ENCODE data around the gene FIGN. TPM values are rescaled to one million over a fixed set of nuclear protein-coding genes. Genes with fewer than 3 reads are reported as not detected.

Gene FIGN
- total RNA-seq, 1 donor from 2014 or later, result 0.79 TPM

DNA sequence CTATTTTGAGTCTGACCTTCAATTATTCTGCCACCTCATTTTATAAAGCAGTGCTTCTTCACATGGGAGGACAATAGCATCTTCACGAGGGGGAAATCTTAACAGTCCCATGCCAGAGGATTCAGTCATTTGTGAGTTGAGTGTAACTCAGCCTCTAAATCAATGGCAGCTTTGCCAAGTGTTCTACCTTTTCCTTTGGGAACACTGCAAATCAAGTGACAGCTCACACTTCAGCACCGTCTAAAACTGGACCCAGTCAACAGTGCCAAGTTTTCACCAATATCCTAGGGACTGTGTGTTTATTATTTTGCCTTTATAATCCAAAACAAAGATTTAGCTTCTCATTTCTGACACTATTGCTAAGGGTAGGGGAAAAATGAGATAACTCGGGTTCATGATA lies 133.6 kb downstream of the FIGN start:
- no peak for FAIRE-seq

DNA sequence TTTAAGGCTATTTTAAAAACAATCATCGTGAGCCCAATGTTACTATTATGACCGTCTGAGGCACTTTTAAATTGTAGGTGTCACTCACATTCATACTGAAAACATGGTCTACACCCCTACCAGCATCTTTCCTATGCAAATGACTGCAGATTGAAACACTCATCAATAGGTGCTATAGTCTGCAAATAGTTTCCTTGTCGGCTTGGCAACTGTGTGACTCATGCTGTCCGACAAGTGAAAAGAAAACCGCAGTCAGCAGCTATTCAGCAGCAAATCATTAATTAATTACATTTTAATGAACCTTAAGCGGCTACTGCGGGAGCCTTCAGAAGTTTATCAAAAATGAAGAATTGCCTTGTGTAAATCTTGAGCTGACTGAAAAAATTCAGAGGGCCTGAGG lies 134.4 kb downstream of the FIGN start:
- H3K27me3 ChIP-seq (ENCODE audit: control insufficient read depth, insufficient read depth, low read length), result no peaks in the 10 kb centered on the region
- H3K36me3 ChIP-seq (ENCODE audit: control insufficient read depth, insufficient read depth, low read length), result no peaks in the 10 kb centered on the region
- DNase-seq (ENCODE audit: low read depth), result peak; percentile 35
- no peak for FAIRE-seq
- TF ChIP-seq, protein P1, sequence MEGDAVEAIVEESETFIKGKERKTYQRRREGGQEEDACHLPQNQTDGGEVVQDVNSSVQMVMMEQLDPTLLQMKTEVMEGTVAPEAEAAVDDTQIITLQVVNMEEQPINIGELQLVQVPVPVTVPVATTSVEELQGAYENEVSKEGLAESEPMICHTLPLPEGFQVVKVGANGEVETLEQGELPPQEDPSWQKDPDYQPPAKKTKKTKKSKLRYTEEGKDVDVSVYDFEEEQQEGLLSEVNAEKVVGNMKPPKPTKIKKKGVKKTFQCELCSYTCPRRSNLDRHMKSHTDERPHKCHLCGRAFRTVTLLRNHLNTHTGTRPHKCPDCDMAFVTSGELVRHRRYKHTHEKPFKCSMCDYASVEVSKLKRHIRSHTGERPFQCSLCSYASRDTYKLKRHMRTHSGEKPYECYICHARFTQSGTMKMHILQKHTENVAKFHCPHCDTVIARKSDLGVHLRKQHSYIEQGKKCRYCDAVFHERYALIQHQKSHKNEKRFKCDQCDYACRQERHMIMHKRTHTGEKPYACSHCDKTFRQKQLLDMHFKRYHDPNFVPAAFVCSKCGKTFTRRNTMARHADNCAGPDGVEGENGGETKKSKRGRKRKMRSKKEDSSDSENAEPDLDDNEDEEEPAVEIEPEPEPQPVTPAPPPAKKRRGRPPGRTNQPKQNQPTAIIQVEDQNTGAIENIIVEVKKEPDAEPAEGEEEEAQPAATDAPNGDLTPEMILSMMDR (IDR thresholded peaks at IDR 0.05; ENCODE audit: insufficient read depth, low read length, severe bottlenecking), result no peak
- no peak overlapping the region for H3K4me3 ChIP-seq (ENCODE audit: low read depth, low read length)

More for the DNA sequence above, 133.6 kb downstream of the FIGN start:
- H3K27me3 ChIP-seq (ENCODE audit: control insufficient read depth, insufficient read depth, low read length), result no peaks in the 10 kb centered on the region
- no peak overlapping the region for H3K4me3 ChIP-seq (ENCODE audit: low read depth, low read length)
- no peak for DNase-seq (ENCODE audit: low read depth)
- TF ChIP-seq, protein P1 (IDR thresholded peaks at IDR 0.05; ENCODE audit: insufficient read depth, low read length, severe bottlenecking), result no peak
- H3K36me3 ChIP-seq (ENCODE audit: control insufficient read depth, insufficient read depth, low read length), result no peaks in the 10 kb centered on the region

DNA sequence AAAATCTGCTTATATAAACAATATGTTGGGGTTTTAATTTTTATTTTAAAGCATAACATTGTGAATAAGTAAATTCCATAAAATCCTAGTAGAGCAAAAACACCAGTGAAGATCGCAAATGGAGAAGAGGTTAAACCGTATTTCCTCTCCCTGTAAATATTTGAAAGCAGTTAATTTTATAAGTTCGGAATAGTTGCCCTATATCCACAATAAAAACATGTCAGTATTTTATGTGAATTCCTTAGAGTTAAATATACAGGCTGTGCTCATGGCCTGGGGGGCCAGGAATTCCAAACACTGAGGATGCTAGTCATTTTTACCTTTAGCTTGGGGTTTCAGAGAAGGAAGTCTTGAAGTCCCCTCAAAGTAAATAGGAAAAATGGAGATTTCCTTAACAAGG lies 135.0 kb downstream of the FIGN start:
- FAIRE-seq, result no peak
- TF ChIP-seq, protein P1 (IDR thresholded peaks at IDR 0.05; ENCODE audit: insufficient read depth, low read length, severe bottlenecking), result no peak

DNA sequence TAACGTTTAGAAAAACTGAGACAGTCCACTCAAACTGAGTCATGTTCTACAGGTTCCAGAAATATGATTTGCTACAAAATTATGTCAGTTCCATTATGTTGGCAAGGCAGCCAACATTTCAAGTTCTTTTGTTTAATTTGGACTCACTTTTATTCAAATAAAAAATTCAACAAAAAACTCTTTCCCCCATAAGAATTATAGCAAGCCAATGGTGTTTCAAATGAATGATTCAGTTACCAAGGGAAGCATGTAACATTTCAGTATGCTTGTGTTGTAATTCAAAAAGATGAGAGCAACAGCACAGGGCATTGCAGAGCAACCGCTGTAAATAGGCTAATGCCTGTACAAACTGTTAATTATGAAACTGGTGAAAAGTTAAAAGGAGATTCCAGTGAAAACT lies 140.8 kb downstream of the FIGN start:
- no peak overlapping the region for H3K4me3 ChIP-seq (ENCODE audit: low read depth, low read length)
- no peaks in the 10 kb centered on the region for H3K36me3 ChIP-seq (ENCODE audit: control insufficient read depth, insufficient read depth, low read length)
- DNase-seq (ENCODE audit: low read depth), result no peak
- no peak for FAIRE-seq
- TF ChIP-seq, protein P1 (IDR thresholded peaks at IDR 0.05; ENCODE audit: insufficient read depth, low read length, severe bottlenecking), result no peak
- H3K27me3 ChIP-seq (ENCODE audit: control insufficient read depth, insufficient read depth, low read length), result no peaks in the 10 kb centered on the region

More for the DNA sequence above, 135.0 kb downstream of the FIGN start:
- DNase-seq (ENCODE audit: low read depth), result no peak
- no peaks in the 10 kb centered on the region for H3K36me3 ChIP-seq (ENCODE audit: control insufficient read depth, insufficient read depth, low read length)
- H3K27me3 ChIP-seq (ENCODE audit: control insufficient read depth, insufficient read depth, low read length), result no peaks in the 10 kb centered on the region
- H3K4me3 ChIP-seq (ENCODE audit: low read depth, low read length), result no peak overlapping the region

DNA sequence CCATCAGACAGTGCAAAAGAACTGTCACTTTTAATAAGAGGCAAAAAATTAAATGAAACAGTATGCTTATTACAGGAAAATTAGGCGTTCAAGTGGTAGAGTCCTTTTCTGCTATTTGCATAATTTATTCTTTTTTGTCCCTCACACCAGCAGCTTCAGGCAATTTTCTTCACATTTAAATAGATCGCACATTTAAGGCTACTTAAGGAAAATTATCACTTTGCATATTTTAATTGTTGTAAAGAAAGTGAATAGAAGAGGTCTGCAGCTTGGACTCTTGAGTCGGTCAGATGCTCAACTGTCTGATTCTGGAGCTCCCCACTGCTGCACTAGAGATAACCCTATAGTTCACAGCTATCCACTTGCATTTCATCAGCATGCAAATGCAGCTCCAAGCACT lies 141.3 kb downstream of the FIGN start:
- no peak overlapping the region for H3K4me3 ChIP-seq (ENCODE audit: low read depth, low read length)
- no peaks in the 10 kb centered on the region for H3K27me3 ChIP-seq (ENCODE audit: control insufficient read depth, insufficient read depth, low read length)
- FAIRE-seq (no peak), DNase-seq (ENCODE audit: low read depth) (no peak)
- no peaks in the 10 kb centered on the region for H3K36me3 ChIP-seq (ENCODE audit: control insufficient read depth, insufficient read depth, low read length)
- TF ChIP-seq, protein P1 (IDR thresholded peaks at IDR 0.05; ENCODE audit: insufficient read depth, low read length, severe bottlenecking), result no peak

DNA sequence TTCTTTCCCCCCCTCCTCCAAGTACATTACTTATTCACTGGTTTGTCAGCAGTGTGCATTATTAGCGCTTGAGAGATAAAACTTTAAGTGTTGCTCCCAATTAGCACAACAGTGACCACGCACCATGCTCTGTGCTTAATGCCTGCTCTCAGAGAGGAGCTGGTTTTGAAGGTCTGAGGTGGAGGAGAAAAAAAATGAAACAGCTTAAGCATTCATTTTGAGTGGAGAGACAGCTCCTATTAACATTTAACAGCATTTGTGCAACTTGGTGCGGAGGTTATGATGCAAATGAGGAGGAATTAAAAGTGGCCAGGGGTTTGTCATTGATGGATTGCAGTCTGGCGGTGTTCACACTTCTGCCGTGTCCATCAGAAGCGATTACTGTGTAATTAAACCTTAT lies 141.8 kb downstream of the FIGN start:
- no peak for FAIRE-seq

More for the DNA sequence above, 141.8 kb downstream of the FIGN start:
- TF ChIP-seq, protein P1 (IDR thresholded peaks at IDR 0.05; ENCODE audit: insufficient read depth, low read length, severe bottlenecking), result no peak
- no peaks in the 10 kb centered on the region for H3K27me3 ChIP-seq (ENCODE audit: control insufficient read depth, insufficient read depth, low read length)
- H3K36me3 ChIP-seq (ENCODE audit: control insufficient read depth, insufficient read depth, low read length), result no peaks in the 10 kb centered on the region
- DNase-seq (ENCODE audit: low read depth), result no peak
- no peak overlapping the region for H3K4me3 ChIP-seq (ENCODE audit: low read depth, low read length)

All from bronchial epithelial cell (primary cell).